GM15510 (cell line): ENCODE data around the gene MED13.

Experiments used
- POLR2A ChIP-seq: IDR thresholded peaks from 3 replicates; pipeline ENCODE4 v1.6.1; 2011; ENCODE audit warnings: borderline replicate concordance; ENCODE audit not compliant: insufficient read length; ENCODE audit errors: extremely low read depth

Gene MED13

GRCh38 chr17:61997664-61998063 lies 67.4 kb downstream of the MED13 start:
- no peak for TF ChIP-seq POLR2A

- TF ChIP-seq POLR2A = no peak
These were observed 68.0 kb downstream of the MED13 start for GRCh38 chr17:61996916-61997605.

GRCh38 chr17:61989509-61989908 lies 75.6 kb downstream of the MED13 start:
- no peak for TF ChIP-seq POLR2A

GRCh38 chr17:61986898-61987297 lies 78.2 kb downstream of the MED13 start:
- no peak for TF ChIP-seq POLR2A

GRCh38 chr17:61984821-61985220 lies 80.3 kb downstream of the MED13 start:
- TF ChIP-seq POLR2A = no peak

- TF ChIP-seq POLR2A = no peak
These were observed 83.8 kb downstream of the MED13 start for GRCh38 chr17:61981323-61981722.

GRCh38 chr17:61980535-61980934 lies 84.5 kb downstream of the MED13 start:
- TF ChIP-seq POLR2A = no peak

- no peak for TF ChIP-seq POLR2A
These were observed 91.0 kb downstream of the MED13 start for GRCh38 chr17:61974115-61974514.

GRCh38 chr17:61972311-61972710 lies 92.8 kb downstream of the MED13 start:
- no peak for TF ChIP-seq POLR2A

GRCh38 chr17:61970030-61970429 lies 95.0 kb downstream of the MED13 start:
- no peak for TF ChIP-seq POLR2A

GRCh38 chr17:61968757-61969156 lies 96.3 kb downstream of the MED13 start:
- TF ChIP-seq POLR2A = no peak

GRCh38 chr17:61967729-61968128 lies 97.3 kb downstream of the MED13 start:
- no peak for TF ChIP-seq POLR2A

- TF ChIP-seq POLR2A = no peak
These were observed 98.9 kb downstream of the MED13 start for GRCh38 chr17:61966191-61966590.

- TF ChIP-seq POLR2A = no peak
These were observed 109.5 kb downstream of the MED13 start for GRCh38 chr17:61955619-61956018.

- no peak for TF ChIP-seq POLR2A
These were observed 117.6 kb downstream of the MED13 start for GRCh38 chr17:61947367-61948078.

GRCh38 chr17:61946359-61946758 lies 118.7 kb downstream of the MED13 start:
- no peak for TF ChIP-seq POLR2A
